Measurements from ENCODE around the gene TMA7.

DNA sequence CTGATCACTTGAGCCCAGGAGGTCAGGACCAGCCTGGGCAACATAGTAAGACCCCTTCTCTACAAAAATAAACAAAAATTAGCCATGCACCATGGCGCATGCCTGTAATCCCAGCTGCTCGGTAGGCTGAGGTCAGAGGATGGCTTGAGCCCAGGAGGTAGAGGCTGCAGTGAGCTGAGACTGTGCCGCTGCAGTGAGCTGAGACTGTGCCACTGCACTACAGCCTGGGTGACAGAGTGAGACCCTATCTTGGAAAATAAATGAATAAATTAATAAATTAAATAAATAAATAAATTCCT lies 53.1 kb downstream of the TMA7 start:
- TF ChIP-seq, protein P1, sequence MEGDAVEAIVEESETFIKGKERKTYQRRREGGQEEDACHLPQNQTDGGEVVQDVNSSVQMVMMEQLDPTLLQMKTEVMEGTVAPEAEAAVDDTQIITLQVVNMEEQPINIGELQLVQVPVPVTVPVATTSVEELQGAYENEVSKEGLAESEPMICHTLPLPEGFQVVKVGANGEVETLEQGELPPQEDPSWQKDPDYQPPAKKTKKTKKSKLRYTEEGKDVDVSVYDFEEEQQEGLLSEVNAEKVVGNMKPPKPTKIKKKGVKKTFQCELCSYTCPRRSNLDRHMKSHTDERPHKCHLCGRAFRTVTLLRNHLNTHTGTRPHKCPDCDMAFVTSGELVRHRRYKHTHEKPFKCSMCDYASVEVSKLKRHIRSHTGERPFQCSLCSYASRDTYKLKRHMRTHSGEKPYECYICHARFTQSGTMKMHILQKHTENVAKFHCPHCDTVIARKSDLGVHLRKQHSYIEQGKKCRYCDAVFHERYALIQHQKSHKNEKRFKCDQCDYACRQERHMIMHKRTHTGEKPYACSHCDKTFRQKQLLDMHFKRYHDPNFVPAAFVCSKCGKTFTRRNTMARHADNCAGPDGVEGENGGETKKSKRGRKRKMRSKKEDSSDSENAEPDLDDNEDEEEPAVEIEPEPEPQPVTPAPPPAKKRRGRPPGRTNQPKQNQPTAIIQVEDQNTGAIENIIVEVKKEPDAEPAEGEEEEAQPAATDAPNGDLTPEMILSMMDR (IDR thresholded peaks at IDR 0.05), result no peak
- TF ChIP-seq EZH2phosphoT487 (IDR thresholded peaks at IDR 0.05), result no peak

Data from neural progenitor cell (in vitro differentiated cells).